NCI-H146 treated with DMSO at 0.1 percent for 48 hours (cell line): ENCODE results near the gene PIP4P1.
"Not testable (repeated sequence)": the region's sequence is repeated elsewhere in the genome, so short reads cannot be mapped to it uniquely, and the experiment has no call there.

ENCODE experiments used
- DNase-seq: peaks from one replicate; lab custom pipeline; 2025; ENCODE audit not compliant: unreplicated experiment; lab: John Stamatoyannopoulos, UW

PIP4P1 gene

DNA sequence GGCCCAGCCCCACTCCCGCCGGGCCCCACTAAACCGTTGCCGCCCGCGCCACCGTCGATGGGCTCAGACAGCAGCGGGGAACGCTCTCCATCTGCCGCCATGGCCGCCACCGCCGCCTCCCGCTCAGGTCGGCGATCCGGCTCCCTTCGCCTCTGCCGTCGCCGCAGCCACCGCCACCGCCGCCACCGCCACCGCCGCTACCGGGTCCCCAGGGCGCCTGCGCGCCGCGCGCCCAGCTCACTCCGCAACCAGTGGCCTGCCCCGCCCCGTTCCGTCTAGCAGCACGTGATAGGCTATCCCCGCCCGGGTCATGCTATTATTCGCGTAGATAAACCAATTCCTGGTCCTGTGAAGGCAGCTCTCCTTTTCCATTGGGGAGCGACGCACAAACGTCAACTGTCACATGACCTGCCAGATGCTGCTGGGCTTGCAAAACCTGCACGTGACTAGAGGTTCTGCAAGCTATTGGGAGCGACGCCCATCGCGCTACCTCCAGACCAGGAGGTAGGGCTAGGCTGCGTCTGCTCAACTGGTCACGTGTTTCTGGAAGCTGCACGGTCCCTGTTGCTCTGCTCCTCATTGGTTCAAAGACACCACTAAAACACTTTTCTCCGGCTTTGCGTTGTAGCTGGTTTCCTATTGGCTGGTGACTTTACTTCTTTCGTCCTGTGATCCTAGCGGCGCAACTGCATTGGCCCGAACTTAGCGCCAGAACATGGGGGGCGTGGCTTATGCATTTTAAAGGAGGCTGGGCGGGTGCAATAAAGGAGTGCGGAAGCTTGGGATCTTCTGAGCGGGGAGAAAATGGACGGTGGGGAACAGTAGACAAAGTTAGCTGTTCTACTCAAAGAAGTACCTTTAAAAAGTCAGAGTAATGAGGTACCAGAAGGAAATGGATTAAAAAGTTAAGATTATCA, at the start of gene PIP4P1:
Gene PIP4P1 (minus strand): TSS at position 210 of the 917 bp plus-strand sequence. CDS start 109 bp downstream, at position 101.
- peak; percentile 99 for DNase-seq

DNA sequence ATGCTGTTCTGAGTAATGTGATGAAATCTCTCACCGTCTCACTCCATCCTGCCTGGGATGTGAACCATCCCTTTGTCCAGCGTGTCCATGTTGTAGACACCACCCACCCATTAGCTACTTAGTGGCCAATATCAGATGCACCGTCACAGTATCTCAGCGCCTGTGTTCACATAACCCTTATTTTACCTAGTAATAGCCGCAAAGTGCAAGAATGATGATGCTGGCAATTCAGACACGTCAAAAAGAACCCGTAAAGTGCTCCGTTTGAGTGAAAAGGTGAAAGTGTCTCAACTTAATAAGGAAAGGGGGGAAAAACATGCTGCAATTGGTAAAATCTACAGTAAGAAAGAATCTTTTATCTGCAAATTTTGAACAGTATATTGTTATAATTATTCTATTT, 47.1 kb upstream of the PIP4P1 start:
- DNase-seq: no peak

- not testable (repeated sequence) for DNase-seq
Observed at GRCh38 chr14:20507537-20507936, 46.3 kb upstream of the PIP4P1 start.

DNA sequence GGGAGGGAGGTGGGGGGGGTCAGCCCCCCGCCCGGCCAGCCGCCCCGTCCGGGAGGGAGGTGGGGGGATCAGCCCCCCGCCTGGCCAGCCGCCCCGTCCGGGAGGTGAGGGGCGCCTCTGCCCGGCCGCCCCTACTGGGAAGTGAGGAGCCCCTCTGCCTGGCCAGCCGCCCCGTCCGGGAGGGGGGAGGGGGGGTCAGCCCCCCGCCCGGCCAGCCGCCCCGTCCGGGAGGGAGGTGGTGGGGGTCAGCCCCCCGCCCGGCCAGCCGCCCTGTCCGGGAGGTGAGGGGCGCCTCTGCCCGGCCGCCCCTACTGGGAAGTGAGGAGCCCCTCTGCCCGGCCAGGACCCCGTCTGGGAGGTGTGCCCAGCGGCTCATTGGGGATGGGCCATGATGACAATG, 45.5 kb upstream of the PIP4P1 start:
- not testable (repeated sequence) for DNase-seq

- DNase-seq: not testable (repeated sequence)
Observed at GRCh38 chr14:20506276-20506675, 45.0 kb upstream of the PIP4P1 start.

- DNase-seq: no peak
Observed at GRCh38 chr14:20503898-20504297, 42.7 kb upstream of the PIP4P1 start.

DNA sequence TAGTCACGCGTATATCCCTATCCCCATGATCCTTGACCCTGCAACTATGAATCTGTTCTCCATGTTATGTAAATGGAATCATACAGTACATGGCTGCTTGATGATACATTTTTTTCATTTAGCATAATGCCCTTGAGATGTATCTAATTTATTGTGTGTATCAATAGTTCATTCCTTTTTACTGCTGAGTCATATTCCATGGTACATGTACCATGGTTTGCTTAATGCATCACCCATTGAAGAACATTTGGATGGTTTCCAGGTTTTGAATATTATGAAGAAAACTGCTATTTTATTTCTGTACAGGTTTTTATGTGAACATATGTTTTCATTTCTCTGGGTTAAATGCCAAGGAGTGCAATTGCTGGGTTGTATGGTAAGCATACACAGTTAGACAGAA, 40.1 kb upstream of the PIP4P1 start:
- DNase-seq: no peak

DNA sequence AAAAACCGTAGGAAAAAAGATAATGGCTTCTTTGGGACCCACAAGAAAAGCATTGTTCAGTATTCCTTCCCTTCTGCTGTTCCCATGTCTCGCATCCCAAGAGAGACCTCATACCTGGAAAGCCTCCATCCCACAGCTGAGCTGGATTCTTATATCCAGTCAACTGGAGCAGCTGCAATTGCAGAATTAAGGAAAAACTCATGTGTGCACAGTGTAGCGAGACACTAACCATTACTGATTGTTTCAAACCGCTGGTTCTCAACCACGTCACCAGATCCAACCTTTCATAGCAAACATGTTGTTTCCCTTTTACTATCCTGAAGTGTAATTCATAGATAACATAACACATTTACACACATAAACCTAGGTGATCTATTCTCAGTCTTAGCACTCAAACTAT, 38.6 kb upstream of the PIP4P1 start:
- no peak for DNase-seq

DNA sequence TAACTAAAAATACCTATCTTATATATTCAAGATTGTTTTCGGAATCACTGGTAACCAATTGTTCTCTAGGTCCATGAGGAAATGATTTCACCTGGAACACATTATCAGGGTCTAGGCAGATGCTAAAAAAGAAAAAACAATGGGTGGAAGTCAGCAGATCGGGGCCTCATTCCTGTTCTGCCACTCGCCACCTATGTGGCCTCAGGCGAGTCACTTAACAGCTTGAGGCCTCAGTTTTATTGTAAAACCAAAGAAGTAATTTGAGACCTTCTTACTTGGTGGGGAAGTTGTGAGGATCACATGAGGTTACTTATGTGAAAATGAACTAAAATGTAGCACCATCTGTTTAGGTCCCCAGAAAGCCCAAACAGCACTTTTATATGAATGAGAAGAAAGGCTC, 37.9 kb upstream of the PIP4P1 start:
- DNase-seq: no peak

GRCh38 chr14:20498622-20499021, 37.4 kb upstream of the PIP4P1 start:
- DNase-seq: no peak

DNA sequence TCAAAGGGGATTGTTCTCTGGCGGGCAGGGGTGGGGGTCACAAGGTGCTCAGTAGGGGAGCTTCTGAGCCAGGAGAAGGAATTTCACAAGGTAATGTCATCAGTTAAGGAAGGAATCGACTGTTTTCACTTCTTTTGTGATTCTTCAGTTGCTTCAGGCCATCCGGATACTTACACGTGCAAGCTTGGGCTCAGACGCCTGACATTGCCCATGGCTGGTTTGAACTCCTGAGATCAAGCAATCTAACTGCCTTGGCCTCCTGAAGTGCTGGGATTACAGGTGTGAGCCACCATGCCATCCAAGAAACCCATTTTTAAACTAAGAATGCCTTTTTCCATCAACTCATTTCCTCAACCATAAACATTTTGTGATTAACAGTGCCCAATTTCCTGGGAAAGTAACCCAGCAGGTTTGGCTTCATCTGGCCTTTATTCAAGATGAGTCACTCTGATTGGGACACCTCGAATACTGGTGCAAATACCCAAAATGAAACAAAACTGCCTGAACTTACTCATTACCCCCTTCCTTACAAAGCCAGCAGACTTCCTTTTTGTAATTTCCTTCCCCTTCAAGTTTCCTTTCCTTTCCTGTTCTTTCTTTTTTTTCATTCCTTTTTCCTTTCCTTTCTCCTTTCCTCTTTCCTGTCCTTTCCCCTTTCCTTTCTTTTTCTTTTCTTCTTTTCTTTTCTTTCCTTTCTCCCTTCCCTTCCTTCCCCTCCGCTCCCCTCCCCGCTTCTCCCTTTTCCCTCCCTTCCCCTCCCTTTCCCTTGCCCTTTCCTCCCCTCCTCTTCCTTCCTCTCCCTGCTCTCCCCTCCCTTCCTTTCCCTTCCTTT, 33.9 kb upstream of the PIP4P1 start:
- DNase-seq: no peak

DNA sequence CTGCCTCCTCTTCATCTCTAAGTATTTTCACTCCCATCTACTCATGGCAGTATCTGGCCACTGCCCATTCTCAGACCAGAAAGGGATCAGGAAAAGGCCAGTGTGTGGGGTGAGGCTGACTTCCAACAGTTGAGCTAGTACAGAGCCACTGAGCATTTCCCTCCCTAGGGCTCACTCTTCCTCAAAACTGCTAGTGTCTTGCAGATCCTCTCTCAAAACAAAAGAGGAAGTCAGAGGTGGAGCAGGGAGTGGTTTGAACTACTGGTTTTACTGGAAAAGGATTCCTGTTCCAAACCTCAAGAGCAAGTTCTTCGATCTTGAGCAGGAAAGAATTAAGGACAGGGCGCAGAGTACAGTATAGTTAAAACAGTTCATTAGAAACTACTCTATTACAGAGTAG, 32.4 kb upstream of the PIP4P1 start:
- DNase-seq: no peak

- no peak for DNase-seq
Observed at GRCh38 chr14:20492486-20492885, 31.3 kb upstream of the PIP4P1 start.

- DNase-seq: no peak
Observed at GRCh38 chr14:20490563-20490962, 29.3 kb upstream of the PIP4P1 start.

GRCh38 chr14:20489093-20489994, 28.1 kb upstream of the PIP4P1 start:
- DNase-seq: no peak

DNA sequence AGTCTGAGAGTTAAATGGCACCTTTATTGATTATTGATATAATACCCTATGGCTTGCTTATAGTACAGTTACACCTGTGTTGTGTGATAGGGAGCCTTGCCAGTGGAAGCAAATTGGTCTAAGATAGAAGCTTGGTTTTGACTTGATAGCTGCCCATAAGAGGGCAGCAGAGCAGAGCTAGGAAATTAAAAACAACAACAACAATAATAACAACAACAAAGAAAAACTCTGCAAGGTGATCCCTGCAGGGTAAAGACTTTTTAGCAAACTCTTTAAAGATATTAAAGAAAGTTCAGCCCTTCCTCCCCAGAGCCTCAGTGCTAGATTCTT, 26.1 kb upstream of the PIP4P1 start:
- DNase-seq: no peak

DNA sequence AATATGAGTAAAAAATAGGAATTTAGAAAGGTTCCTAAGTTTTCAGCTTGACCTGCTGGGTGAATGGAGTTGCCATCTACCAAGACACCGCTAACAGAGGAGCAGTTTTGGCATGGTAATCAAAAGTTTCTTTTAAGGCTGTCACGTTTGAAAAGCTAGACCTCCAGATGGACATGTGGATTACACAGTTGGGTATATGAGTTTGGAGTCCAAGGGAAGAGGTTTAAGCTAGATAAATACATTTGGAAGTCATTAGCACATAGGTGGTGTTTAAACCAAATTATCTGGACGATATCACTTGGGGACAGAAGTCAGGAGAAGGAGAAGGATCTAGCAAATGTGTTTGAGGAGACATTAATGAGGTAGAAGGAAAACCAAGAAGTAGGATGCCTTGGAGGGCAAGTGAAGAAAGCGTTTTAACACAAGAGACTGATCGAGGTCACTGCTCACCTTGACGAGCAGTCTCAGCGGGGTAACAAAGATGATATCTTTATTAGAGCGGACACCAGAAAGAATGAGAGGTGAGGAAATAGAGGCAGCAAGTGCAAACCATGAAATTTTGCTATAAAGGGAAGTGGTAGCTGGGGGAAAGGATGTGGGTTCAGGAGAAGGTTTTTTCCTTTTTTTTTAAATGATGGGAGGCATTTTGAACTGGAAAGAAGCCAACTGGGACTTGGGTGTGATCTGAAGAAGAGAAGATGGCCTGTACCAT, 25.6 kb upstream of the PIP4P1 start:
- DNase-seq: no peak

- DNase-seq: no peak
Observed at GRCh38 chr14:20485900-20486299, 24.7 kb upstream of the PIP4P1 start.

DNA sequence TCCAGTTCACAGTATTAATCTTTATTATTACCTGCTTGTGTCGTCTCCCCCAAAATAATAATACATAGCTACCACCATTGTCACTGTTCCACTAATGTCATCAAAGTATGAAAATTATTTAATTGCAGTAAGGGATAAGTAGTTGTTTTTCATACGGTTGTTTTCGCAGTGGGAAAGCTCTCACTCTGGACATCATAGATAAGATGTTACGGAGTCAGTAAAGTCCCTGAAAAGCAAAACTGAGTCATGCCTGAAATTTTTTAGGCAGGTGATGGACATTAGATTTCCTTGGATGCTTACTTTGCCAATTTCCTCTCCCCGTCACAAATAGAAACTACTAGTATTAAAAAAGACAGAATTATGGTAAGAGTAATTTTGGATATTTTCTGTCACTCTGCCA, 21.1 kb upstream of the PIP4P1 start:
- no peak for DNase-seq

DNA sequence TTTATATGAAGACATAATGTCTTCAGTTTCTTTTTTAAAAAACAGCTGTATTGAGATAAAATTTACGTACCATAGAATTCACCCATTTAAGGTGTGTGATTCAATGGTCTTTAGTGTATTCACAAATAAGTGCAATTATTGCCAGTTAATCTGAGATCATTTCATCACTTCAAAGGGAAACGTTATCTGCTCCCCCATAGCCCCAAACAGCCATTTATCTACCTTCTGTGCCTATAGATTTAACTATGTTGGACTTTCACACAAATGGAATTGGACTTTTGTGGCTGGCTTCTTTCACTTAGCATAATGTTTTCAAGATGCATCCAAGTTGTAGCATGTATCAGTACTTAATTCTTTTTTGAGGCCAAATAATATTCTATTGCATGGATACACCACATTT, 17.7 kb upstream of the PIP4P1 start:
- DNase-seq: no peak
